Neural progenitor cell (in vitro differentiated cells): Measurements from ENCODE around the gene EFTUD2. TPM values are rescaled to one million over a fixed set of nuclear protein-coding genes. Genes with fewer than 3 reads are reported as not detected.
A peak's percentile ranks its signal among the peaks of the same experiment; 100 is the strongest.

ENCODE experiments used
- DNase-seq: peaks from one replicate; pipeline ENCODE4 v3.0.0-alpha.2; 2016; ENCODE audit warnings: low spot score
- H2AFZ ChIP-seq: fragments of 200-600 bp; sonication (generic); replicated peaks from 2 replicates; pipeline ENCODE4 v1.6.1; 2016; ENCODE audit warnings: antibody characterized with exemption
- H3F3A ChIP-seq: fragments of 200-600 bp; sonication (generic); 2 replicates; pipeline ENCODE4 v1.6.1; 2016; ENCODE audit warnings: antibody characterized with exemption, low read depth
- H3K27ac ChIP-seq: fragments of 200-600 bp; sonication (generic); 2 replicates; pipeline ENCODE4 v1.5.1; 2016; ENCODE audit warnings: mild to moderate bottlenecking
- H3K27me3 ChIP-seq: fragments of 200-600 bp; sonication (generic); 2 replicates; pipeline ENCODE4 v1.6.1; 2016; ENCODE audit warnings: mild to moderate bottlenecking, moderate library complexity
- H3K36me3 ChIP-seq: fragments of 200-600 bp; sonication (generic); 2 replicates; pipeline ENCODE4 v1.5.1; 2016
- H3K4me1 ChIP-seq: fragments of 200-600 bp; sonication (generic); 2 replicates; pipeline ENCODE4 v1.6.1; 2016; ENCODE audit warnings: mixed run types
- H3K4me2 ChIP-seq: fragments of 200-600 bp; sonication (generic); 2 replicates; pipeline ENCODE4 v1.6.1; 2016
- H3K4me3 ChIP-seq: fragments of 200-600 bp; sonication (generic); 2 replicates; pipeline ENCODE4 v1.5.1; 2016
- H3K79me2 ChIP-seq: fragments of 200-600 bp; sonication (generic); 2 replicates; pipeline ENCODE4 v1.6.1; 2016; ENCODE audit warnings: low read depth
- H3K9ac ChIP-seq: fragments of 200-600 bp; sonication (generic); 2 replicates; pipeline ENCODE4 v1.6.1; 2016
- H3K9me3 ChIP-seq: fragments of 200-600 bp; sonication (generic); 2 replicates; pipeline ENCODE4 v1.5.1; 2016; ENCODE audit warnings: low read depth
- H4K20me1 ChIP-seq: fragments of 200-600 bp; sonication (generic); 2 replicates; pipeline ENCODE4 v1.6.1; 2016; ENCODE audit warnings: low read depth
- H3K27ac Mint-ChIP-seq: 3 replicates; pipeline ENCODE4 v1.8.0; 2021; ENCODE audit warnings: mixed read lengths
- H3K27me3 Mint-ChIP-seq: 2 replicates; pipeline ENCODE4 v1.8.0; 2022; ENCODE audit warnings: low read depth, mild to moderate bottlenecking, inconsistent platforms, moderate library complexity, mixed read lengths; ENCODE audit not compliant: insufficient read depth
- H3K36me3 Mint-ChIP-seq: 3 replicates; pipeline ENCODE4 v1.8.0; 2021; ENCODE audit warnings: mixed read lengths
- H3K4me1 Mint-ChIP-seq: 3 replicates; pipeline ENCODE4 v1.8.0; 2021; ENCODE audit warnings: mixed read lengths
- H3K4me3 Mint-ChIP-seq: 3 replicates; pipeline ENCODE4 v1.8.0; 2021; ENCODE audit warnings: mild to moderate bottlenecking, moderate library complexity, mixed read lengths
- H3K9me3 Mint-ChIP-seq: 3 replicates; pipeline ENCODE4 v1.8.0; 2020; ENCODE audit warnings: mixed read lengths
- EZH2 ChIP-seq: fragments of 200-600 bp; sonication (generic); IDR thresholded peaks from 2 replicates; pipeline ENCODE4 v1.6.1; 2017; ENCODE audit warnings: antibody characterized with exemption, mild to moderate bottlenecking, moderate library complexity
- EZH2phosphoT487 ChIP-seq: fragments of 200-600 bp; sonication (generic); IDR thresholded peaks from 2 replicates; pipeline ENCODE4 v1.6.1; 2017; ENCODE audit warnings: antibody characterized with exemption
- total RNA-seq: library from RNA; depleted of rRNA; stranded (reverse); fragments of >200 nt; gene quantifications from 2 replicates; pipeline ENCODE4 v1.2.3, GENCODE V29; 2015; ENCODE audit warnings: low replicate concordance
- TF ChIP-seq, protein P1 (sequence below): fragments of 200-600 bp; sonication (generic); IDR thresholded peaks from 2 replicates; pipeline ENCODE4 v1.5.1; 2017; ENCODE audit warnings: antibody characterized with exemption, mild to moderate bottlenecking

The EFTUD2 gene
- total RNA-seq, 1 donor from 2014 or later, result 185 TPM

DNA sequence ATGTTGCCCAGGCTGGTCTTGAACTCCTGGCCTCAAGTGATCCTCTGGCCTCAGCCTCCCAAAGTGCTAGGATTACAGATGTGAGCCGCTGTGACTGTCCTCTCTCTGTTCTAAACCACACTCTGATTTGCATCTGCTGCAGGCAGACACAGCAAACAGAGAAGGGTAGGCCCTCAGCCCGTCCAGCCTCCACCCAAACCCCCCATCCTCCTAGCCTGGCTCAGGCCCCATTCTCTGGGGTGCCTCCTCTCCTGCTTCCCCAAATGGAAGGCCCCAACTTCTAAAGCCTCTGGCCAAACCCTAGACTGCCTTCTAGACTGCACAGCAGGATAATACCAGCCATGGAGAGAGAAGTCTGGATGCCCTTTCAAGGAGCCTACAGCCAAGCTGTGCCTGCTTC, 20.2 kb upstream of the EFTUD2 start:
- Histone ChIP-seq H3K4me3 (no peak overlapping the region), H3K27me3 (peaks cover 7% of the 10 kb centered on the region), H3K36me3 (no peaks in the 10 kb centered on the region), H4K20me1 (no peaks in the 10 kb centered on the region), H3F3A (peaks cover 21% of the 10 kb centered on the region), H3K4me1 (peaks cover 35% of the 10 kb centered on the region), H3K27ac (no peak overlapping the region), H3K9me3 (no peaks in the 10 kb centered on the region), H2AFZ (no peak overlapping the region), H3K4me2 (no peak overlapping the region), H3K79me2 (no peaks in the 10 kb centered on the region), H3K9ac (no peak overlapping the region)
- H3K9me3 Mint-ChIP-seq, result no peaks in the 10 kb centered on the region
- H3K36me3 Mint-ChIP-seq, result no peaks in the 10 kb centered on the region
- no peak overlapping the region for H3K4me3 Mint-ChIP-seq
- DNase-seq, result no peak
- TF ChIP-seq EZH2phosphoT487, result no peak
- TF ChIP-seq EZH2, result no peak
- TF ChIP-seq, protein P1, sequence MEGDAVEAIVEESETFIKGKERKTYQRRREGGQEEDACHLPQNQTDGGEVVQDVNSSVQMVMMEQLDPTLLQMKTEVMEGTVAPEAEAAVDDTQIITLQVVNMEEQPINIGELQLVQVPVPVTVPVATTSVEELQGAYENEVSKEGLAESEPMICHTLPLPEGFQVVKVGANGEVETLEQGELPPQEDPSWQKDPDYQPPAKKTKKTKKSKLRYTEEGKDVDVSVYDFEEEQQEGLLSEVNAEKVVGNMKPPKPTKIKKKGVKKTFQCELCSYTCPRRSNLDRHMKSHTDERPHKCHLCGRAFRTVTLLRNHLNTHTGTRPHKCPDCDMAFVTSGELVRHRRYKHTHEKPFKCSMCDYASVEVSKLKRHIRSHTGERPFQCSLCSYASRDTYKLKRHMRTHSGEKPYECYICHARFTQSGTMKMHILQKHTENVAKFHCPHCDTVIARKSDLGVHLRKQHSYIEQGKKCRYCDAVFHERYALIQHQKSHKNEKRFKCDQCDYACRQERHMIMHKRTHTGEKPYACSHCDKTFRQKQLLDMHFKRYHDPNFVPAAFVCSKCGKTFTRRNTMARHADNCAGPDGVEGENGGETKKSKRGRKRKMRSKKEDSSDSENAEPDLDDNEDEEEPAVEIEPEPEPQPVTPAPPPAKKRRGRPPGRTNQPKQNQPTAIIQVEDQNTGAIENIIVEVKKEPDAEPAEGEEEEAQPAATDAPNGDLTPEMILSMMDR, result no peak
- H3K27ac Mint-ChIP-seq, result no peak overlapping the region
- peaks cover 35% of the 10 kb centered on the region for H3K4me1 Mint-ChIP-seq
- H3K27me3 Mint-ChIP-seq, result peaks cover 18% of the 10 kb centered on the region

DNA sequence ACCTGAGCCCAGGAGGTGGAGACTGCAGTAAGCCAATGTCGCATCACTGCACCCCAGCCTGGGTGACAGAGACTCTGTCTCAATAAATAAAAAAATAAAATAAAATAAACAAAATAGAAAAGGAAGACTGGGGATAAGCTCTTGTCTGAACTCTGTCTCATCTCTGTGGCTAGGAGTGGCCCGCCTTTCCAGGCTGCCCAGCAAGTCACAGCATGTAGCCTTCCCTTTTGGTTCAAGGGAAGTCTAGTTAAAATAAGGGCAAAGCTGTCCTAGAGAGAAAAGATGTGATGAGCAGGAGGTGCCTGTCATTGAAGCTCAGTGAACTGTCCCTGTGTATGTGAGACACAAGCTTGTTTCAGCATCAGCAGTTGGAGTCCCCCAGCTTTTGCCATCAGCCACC, 18.8 kb upstream of the EFTUD2 start:
- Histone ChIP-seq H4K20me1 (no peaks in the 10 kb centered on the region), H3K27ac (no peak overlapping the region), H2AFZ (no peak overlapping the region), H3K9ac (no peak overlapping the region), H3K4me2 (no peak overlapping the region), H3F3A (peaks cover 11% of the 10 kb centered on the region), H3K4me1 (peaks cover 29% of the 10 kb centered on the region), H3K27me3 (peaks cover 21% of the 10 kb centered on the region), H3K9me3 (no peaks in the 10 kb centered on the region), H3K79me2 (no peaks in the 10 kb centered on the region), H3K4me3 (no peak overlapping the region), H3K36me3 (no peaks in the 10 kb centered on the region)
- H3K4me1 Mint-ChIP-seq, result peaks cover 28% of the 10 kb centered on the region
- no peaks in the 10 kb centered on the region for H3K9me3 Mint-ChIP-seq
- peaks cover 20% of the 10 kb centered on the region for H3K27me3 Mint-ChIP-seq
- TF ChIP-seq, protein P1, result no peak
- no peak for TF ChIP-seq EZH2
- no peak for TF ChIP-seq EZH2phosphoT487
- H3K4me3 Mint-ChIP-seq, result no peak overlapping the region
- H3K36me3 Mint-ChIP-seq, result no peaks in the 10 kb centered on the region
- no peak for DNase-seq
- H3K27ac Mint-ChIP-seq, result no peak overlapping the region

DNA sequence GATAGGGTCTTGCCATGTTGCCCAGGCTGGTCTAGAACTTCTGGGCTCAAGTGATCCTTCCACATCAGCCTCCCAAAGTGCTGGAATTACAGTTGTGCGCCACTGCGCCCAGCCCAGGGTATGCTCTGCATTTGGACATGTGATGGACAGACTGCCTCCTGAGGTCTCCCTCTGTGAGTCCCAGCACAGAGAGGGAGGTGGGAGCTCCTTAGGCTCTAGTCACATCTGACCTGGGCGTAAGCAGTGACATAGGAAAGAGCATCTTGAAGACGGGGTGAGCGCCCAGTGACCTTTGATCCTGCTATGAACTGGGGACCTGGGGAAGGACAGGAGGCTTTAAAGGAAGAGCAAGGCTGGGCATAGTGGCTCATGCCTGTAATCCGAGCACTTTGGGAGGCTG, 18.2 kb upstream of the EFTUD2 start:
- H3K4me3 ChIP-seq, result no peak overlapping the region
- peaks cover 26% of the 10 kb centered on the region for H3K27me3 ChIP-seq
- TF ChIP-seq EZH2, result no peak
- no peak for TF ChIP-seq EZH2phosphoT487
- H3K4me1 Mint-ChIP-seq, result peaks cover 25% of the 10 kb centered on the region
- no peaks in the 10 kb centered on the region for H3K36me3 ChIP-seq
- no peak overlapping the region for H2AFZ ChIP-seq
- H3K9me3 ChIP-seq, result no peaks in the 10 kb centered on the region
- H3F3A ChIP-seq, result peaks cover 11% of the 10 kb centered on the region
- no peak overlapping the region for H3K27ac ChIP-seq
- peaks cover 25% of the 10 kb centered on the region for H3K4me1 ChIP-seq
- no peak for DNase-seq
- H3K4me3 Mint-ChIP-seq, result peak overlapping the region; percentile 7
- H3K9me3 Mint-ChIP-seq, result no peaks in the 10 kb centered on the region
- H3K36me3 Mint-ChIP-seq, result no peaks in the 10 kb centered on the region
- no peaks in the 10 kb centered on the region for H4K20me1 ChIP-seq
- peak overlapping the region; percentile 78 for H3K27ac Mint-ChIP-seq
- H3K79me2 ChIP-seq, result no peaks in the 10 kb centered on the region
- H3K9ac ChIP-seq, result no peak overlapping the region
- peaks cover 21% of the 10 kb centered on the region for H3K27me3 Mint-ChIP-seq
- H3K4me2 ChIP-seq, result no peak overlapping the region

DNA sequence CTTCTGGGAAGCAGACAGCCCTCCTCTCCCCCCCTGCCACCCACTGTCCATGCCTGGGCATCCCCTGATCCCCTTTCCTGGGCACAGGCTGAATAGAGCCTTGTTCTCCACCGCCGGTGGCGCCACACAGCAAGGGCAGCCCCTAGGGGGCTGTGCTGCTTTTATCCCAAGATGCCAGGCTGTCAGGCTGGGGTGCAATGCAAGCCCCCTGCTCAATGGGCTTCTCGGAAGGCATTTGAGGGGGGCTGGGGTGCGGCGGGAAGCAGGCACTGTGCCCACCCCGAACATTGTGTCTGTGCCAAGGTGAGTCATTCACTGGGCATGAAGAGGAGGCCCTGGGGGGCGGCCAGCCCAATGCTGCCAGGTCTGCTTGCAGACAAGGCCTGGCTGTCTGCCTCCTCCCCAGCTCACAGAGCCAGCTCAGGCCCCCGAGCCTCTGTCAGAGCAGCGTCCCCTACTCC, 17.6 kb upstream of the EFTUD2 start:
- Histone ChIP-seq H3K9ac (no peak overlapping the region), H3K79me2 (no peaks in the 10 kb centered on the region), H3K9me3 (no peaks in the 10 kb centered on the region), H4K20me1 (no peaks in the 10 kb centered on the region), H3K4me1 (peaks cover 20% of the 10 kb centered on the region), H3K36me3 (no peaks in the 10 kb centered on the region), H2AFZ (no peak overlapping the region), H3K4me2 (no peak overlapping the region), H3K27ac (no peak overlapping the region), H3K4me3 (no peak overlapping the region), H3F3A (peaks cover 11% of the 10 kb centered on the region), H3K27me3 (peaks cover 33% of the 10 kb centered on the region)
- DNase-seq, result no peak
- peak overlapping the region; percentile 50 for H3K27ac Mint-ChIP-seq
- no peak overlapping the region for H3K4me3 Mint-ChIP-seq
- H3K27me3 Mint-ChIP-seq, result peaks cover 20% of the 10 kb centered on the region
- no peak for TF ChIP-seq EZH2
- TF ChIP-seq, protein P1, result no peak
- TF ChIP-seq EZH2phosphoT487, result no peak
- no peaks in the 10 kb centered on the region for H3K9me3 Mint-ChIP-seq
- H3K36me3 Mint-ChIP-seq, result no peaks in the 10 kb centered on the region
- H3K4me1 Mint-ChIP-seq, result peaks cover 25% of the 10 kb centered on the region
